ENCODE results near the gene RPGRIP1. TPM values are rescaled to one million over a fixed set of nuclear protein-coding genes. Genes with fewer than 3 reads are reported as not detected.
"Not testable (repeated sequence)": the region's sequence is repeated elsewhere in the genome, so short reads cannot be mapped to it uniquely, and the experiment has no call there.

RPGRIP1 gene
- total RNA-seq, 1 experiment from 2014 or later, result 0.07 TPM

DNA sequence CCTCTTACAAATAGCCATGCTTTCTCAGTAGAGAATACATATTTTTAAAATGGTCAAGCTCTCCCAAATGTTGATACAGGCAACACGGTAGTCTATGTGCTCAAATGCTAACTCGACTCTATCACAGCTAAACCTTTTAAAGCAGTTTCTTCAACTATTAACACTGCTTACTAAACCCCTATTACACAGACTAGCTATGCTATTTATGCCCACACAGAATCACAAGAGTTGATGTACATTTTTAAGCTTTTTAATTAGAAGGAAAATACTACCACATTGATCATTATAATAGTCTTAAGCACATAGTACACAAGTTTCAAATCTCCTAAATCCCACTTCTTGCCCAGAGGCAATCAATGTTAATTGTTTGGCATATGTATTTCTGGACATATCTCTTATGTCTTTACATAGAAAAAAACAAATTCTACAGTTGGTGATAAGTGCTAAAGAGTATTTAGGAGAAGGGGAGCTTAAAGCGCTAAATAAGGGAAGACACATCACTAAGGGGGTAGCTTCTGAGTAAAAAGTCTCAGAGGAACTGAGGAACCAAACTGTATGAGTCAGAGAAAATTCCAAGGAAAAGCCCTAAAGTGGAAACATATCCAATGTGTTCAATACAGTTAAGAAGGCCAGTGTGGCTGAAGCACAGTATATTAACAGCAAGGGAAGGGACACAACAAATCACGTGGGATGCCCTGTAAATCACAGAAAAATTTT is 24.3 kb upstream of the RPGRIP1 start:
- Histone ChIP-seq H3K4me1 (ENCODE audit: insufficient read depth, low read length) (no peaks in the 10 kb centered on the region; the same call in 1 of the 2 replicates), H3K79me2 (ENCODE audit: insufficient read depth, low read length) (peaks cover 84% of the 10 kb centered on the region), H3K4me2 (ENCODE audit: insufficient read depth, insufficient read length, low read length) (no peak overlapping the region), H2AFZ (ENCODE audit: low read length) (no peak overlapping the region), H2BK12ac (ENCODE audit: insufficient read length, low read depth, low read length) (no peak overlapping the region), H3K18ac (ENCODE audit: insufficient read length, low read depth, low read length) (no peak overlapping the region), H4K20me1 (ENCODE audit: control insufficient read depth, insufficient read depth, insufficient read length) (no peaks in the 10 kb centered on the region), H3K23ac (ENCODE audit: insufficient read length, low read depth, low read length) (no peak overlapping the region), H3K9me3 (ENCODE audit: control insufficient read depth, low read depth, low read length) (no peaks in the 10 kb centered on the region), H3K23me2 (ENCODE audit: insufficient read length, low read depth, low read length, poor library complexity, severe bottlenecking) (peaks cover 3% of the 10 kb centered on the region), H2BK120ac (ENCODE audit: low read depth, low read length, poor library complexity, severe bottlenecking) (no peak overlapping the region), H3T11ph (ENCODE audit: low read length) (no peak overlapping the region), H4K91ac (ENCODE audit: insufficient read length, low read depth, low read length) (no peak overlapping the region), H3K4ac (ENCODE audit: low read depth, low read length) (no peak overlapping the region), H2BK5ac (ENCODE audit: insufficient read length, low read length) (no peak overlapping the region), H3K27ac (ENCODE audit: insufficient read length, low read depth, low read length) (no peak overlapping the region), H3K56ac (ENCODE audit: insufficient read length, low read depth, low read length) (no peak overlapping the region), H3K9ac (ENCODE audit: extremely low read depth, insufficient read length, low read length) (no peak overlapping the region), H3K14ac (ENCODE audit: insufficient read depth, low read length) (no peak overlapping the region), H2AK5ac (ENCODE audit: insufficient read length, low read length) (no peak overlapping the region), H4K5ac (ENCODE audit: insufficient read length, low read depth, low read length) (no peak overlapping the region), H3K79me1 (ENCODE audit: insufficient read depth, low read depth, low read length, poor library complexity, severe bottlenecking) (no peaks in the 10 kb centered on the region), H2BK15ac (ENCODE audit: low read depth, low read length) (no peak overlapping the region), H3K27me3 (ENCODE audit: insufficient read depth, low read length) (no peaks in the 10 kb centered on the region), H4K8ac (replicated peaks; ENCODE audit: insufficient read length, low read depth, low read length) (no peak overlapping the region), H2BK20ac (ENCODE audit: low read depth, low read length, poor library complexity, severe bottlenecking) (no peak overlapping the region)
- peak overlapping the region in 2 of 3 experiments; percentile 66 to 95; a peak in 4 of 7 replicates for H3K27ac Mint-ChIP-seq
- WGBS (ENCODE audit: extremely low coverage, insufficient read length, low lambda C conversion rate), result no CpG with 5 or more reads among the region's 4 CpGs
- DNase-seq, result no peak
- H3K4me3 Mint-ChIP-seq, result peak overlapping the region in 1 of 2 experiments; percentile 3; a peak in 2 of 5 replicates
- H3K36me3 Mint-ChIP-seq (ENCODE audit: insufficient read depth in 1 of 3, low read depth in 3 of 3), result peaks cover 62 to 93% (median 79%) of the 10 kb centered on the region in 3 experiments
- H3K27me3 Mint-ChIP-seq (ENCODE audit: low read depth), result no peaks in the 10 kb centered on the region; the same call in 1 of the 2 replicates
- no peaks in the 10 kb centered on the region for H3K9me3 Mint-ChIP-seq
- TF ChIP-seq, protein P1, sequence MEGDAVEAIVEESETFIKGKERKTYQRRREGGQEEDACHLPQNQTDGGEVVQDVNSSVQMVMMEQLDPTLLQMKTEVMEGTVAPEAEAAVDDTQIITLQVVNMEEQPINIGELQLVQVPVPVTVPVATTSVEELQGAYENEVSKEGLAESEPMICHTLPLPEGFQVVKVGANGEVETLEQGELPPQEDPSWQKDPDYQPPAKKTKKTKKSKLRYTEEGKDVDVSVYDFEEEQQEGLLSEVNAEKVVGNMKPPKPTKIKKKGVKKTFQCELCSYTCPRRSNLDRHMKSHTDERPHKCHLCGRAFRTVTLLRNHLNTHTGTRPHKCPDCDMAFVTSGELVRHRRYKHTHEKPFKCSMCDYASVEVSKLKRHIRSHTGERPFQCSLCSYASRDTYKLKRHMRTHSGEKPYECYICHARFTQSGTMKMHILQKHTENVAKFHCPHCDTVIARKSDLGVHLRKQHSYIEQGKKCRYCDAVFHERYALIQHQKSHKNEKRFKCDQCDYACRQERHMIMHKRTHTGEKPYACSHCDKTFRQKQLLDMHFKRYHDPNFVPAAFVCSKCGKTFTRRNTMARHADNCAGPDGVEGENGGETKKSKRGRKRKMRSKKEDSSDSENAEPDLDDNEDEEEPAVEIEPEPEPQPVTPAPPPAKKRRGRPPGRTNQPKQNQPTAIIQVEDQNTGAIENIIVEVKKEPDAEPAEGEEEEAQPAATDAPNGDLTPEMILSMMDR (conservative IDR thresholded peaks at IDR 0.05), result no peak
- H3K4me1 Mint-ChIP-seq, result peaks cover 31 to 43% of the 10 kb centered on the region in 2 experiments

DNA sequence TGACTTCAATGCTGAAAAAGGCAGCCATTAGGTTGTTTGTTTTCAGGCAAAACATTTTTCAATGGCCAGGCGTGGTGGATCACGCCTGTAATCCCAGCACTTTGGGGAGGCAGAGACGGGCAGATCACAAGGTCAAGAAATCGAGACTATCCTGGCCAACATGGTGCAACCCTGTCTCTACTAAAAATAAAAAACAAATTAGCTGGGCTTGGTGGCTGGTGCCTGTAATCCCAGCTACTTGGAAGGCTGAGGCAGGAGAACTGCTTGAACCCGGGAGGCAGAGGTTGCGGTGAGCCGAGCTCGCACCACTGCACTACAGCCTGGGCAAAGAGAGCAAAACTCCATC is 23.8 kb upstream of the RPGRIP1 start:
- H3K27ac ChIP-seq (ENCODE audit: insufficient read length, low read depth, low read length); H2BK120ac ChIP-seq (ENCODE audit: low read depth, low read length, poor library complexity, severe bottlenecking); H3T11ph ChIP-seq (ENCODE audit: low read length); H3K18ac ChIP-seq (ENCODE audit: insufficient read length, low read depth, low read length); H3K79me1 ChIP-seq (ENCODE audit: insufficient read depth, low read depth, low read length, poor library complexity, severe bottlenecking); H2BK20ac ChIP-seq (ENCODE audit: low read depth, low read length, poor library complexity, severe bottlenecking); H2BK5ac ChIP-seq (ENCODE audit: insufficient read length, low read length); H2AK5ac ChIP-seq (ENCODE audit: insufficient read length, low read length); H2BK15ac ChIP-seq (ENCODE audit: low read depth, low read length); H4K5ac ChIP-seq (ENCODE audit: insufficient read length, low read depth, low read length); H4K8ac ChIP-seq (replicated peaks; ENCODE audit: insufficient read length, low read depth, low read length); H3K4me2 ChIP-seq (ENCODE audit: insufficient read depth, insufficient read length, low read length); H3K9ac ChIP-seq (ENCODE audit: extremely low read depth, insufficient read length, low read length); DNase-seq; H3K9me3 ChIP-seq (ENCODE audit: control insufficient read depth, low read depth, low read length); H3K27me3 Mint-ChIP-seq (ENCODE audit: low read depth); H3K27me3 ChIP-seq (ENCODE audit: insufficient read depth, low read length); H3K23ac ChIP-seq (ENCODE audit: insufficient read length, low read depth, low read length); H3K14ac ChIP-seq (ENCODE audit: insufficient read depth, low read length); H2AFZ ChIP-seq (ENCODE audit: low read length); H3K4ac ChIP-seq (ENCODE audit: low read depth, low read length); H4K20me1 ChIP-seq (ENCODE audit: control insufficient read depth, insufficient read depth, insufficient read length); H3K4me1 ChIP-seq (ENCODE audit: insufficient read depth, low read length); H4K91ac ChIP-seq (ENCODE audit: insufficient read length, low read depth, low read length); H3K23me2 ChIP-seq (ENCODE audit: insufficient read length, low read depth, low read length, poor library complexity, severe bottlenecking); H3K9me3 Mint-ChIP-seq; H2BK12ac ChIP-seq (ENCODE audit: insufficient read length, low read depth, low read length); H3K56ac ChIP-seq (ENCODE audit: insufficient read length, low read depth, low read length): not testable (repeated sequence)
- no CpG with 5 or more reads among the region's 8 CpGs for WGBS (ENCODE audit: extremely low coverage, insufficient read length, low lambda C conversion rate)
- H3K4me3 Mint-ChIP-seq, result peak overlapping the region in 1 of 2 experiments; percentile 3; a peak in 1 of 5 replicates
- H3K36me3 Mint-ChIP-seq (ENCODE audit: insufficient read depth in 1 of 3, low read depth in 3 of 3), result peaks cover 58 to 93% (median 76%) of the 10 kb centered on the region in 3 experiments
- H3K27ac Mint-ChIP-seq, result peak overlapping the region in 2 of 3 experiments; percentile 66 to 95; a peak in 4 of 7 replicates
- H3K4me1 Mint-ChIP-seq, result peaks cover 31 to 42% of the 10 kb centered on the region in 2 experiments
- peaks cover 84% of the 10 kb centered on the region for H3K79me2 ChIP-seq (ENCODE audit: insufficient read depth, low read length)
